Activated naive CD4-positive, alpha-beta T cell treated with anti-CD3 and anti-CD28 coated beads for 36 hours (primary cell): ENCODE data around the gene FOXL2. TPM values are rescaled to one million over a fixed set of nuclear protein-coding genes. Genes with fewer than 3 reads are reported as not detected.

Experiments used
- CTCF ChIA-PET: fragments of 350-600 bp; sonication (Branson Sonifier 250); formaldehyde crosslinking; loops from one replicate; lab custom pipeline; 2021; ENCODE audit warnings: antibody characterized with exemption; lab: Charles Lee
- DNase-seq: peaks from one replicate; pipeline ENCODE4 v3.0.0-alpha.2; 2020
- H3K27ac Mint-ChIP-seq: one replicate; pipeline ENCODE4 v1.8.0; 2021; ENCODE audit warnings: mild to moderate bottlenecking, mixed read lengths
- H3K27me3 Mint-ChIP-seq: one replicate; pipeline ENCODE4 v1.8.0; 2021; ENCODE audit warnings: low read depth, mixed read lengths
- H3K36me3 Mint-ChIP-seq: one replicate; pipeline ENCODE4 v1.8.0; 2021; ENCODE audit warnings: low read depth, mixed read lengths
- H3K4me1 Mint-ChIP-seq: one replicate; pipeline ENCODE4 v1.8.0; 2021; ENCODE audit warnings: low read depth, mixed read lengths
- H3K4me3 Mint-ChIP-seq: one replicate; pipeline ENCODE4 v1.8.0; 2021; ENCODE audit warnings: mild to moderate bottlenecking, moderate library complexity, mixed read lengths
- H3K9me3 Mint-ChIP-seq: one replicate; pipeline ENCODE4 v1.8.0; 2021; ENCODE audit warnings: mixed read lengths
- intact Hi-C: fragments of 100-400 bp; cut with micrococcal nuclease; formaldehyde crosslinking; loops from one replicate; pipeline ENCODE4 v1.15.1; 2023
- total RNA-seq, 2 experiments: library from RNA; stranded (reverse); gene quantifications; one replicate each; pipeline ENCODE4 v1.2.3, GENCODE V29; 2021

The FOXL2 gene
- total RNA-seq, 2 experiments from 2014 or later: not detected

DNA sequence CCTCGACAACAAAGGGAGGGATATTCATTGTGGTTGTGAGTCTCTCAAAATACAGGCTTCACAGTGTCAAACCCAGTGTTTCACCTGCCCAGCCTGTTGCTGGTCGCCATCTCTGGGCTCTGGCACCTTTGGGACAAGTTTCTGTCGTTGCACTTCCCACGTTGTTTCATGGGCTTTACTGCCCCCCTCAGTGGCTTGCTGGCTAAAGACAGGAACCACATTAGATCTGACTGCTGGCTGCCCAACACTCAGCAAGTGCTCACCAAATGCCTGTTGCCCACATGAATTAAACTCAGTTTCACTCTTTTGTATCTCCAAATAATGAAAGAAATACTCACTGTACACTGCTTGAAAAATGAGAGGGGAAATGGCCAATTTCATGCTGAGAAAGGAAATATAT is 27.6 kb downstream of the FOXL2 start:
- Mint-ChIP-seq H3K36me3 (no peaks in the 10 kb centered on the region), H3K4me1 (peaks cover 4% of the 10 kb centered on the region), H3K9me3 (no peaks in the 10 kb centered on the region), H3K4me3 (no peak overlapping the region), H3K27ac (no peak overlapping the region), H3K27me3 (peaks cover 2% of the 10 kb centered on the region)
- no peak for DNase-seq
- intact Hi-C loops: loop anchor here (5.0 kb wide), 1 partner anchor 587 kb away; no protein-coding TSS in a partner anchor
- CTCF ChIA-PET: interaction anchor here (0.6 to 8.6 kb wide), 13 partner anchors 9 to 735 kb away, joined by 3 to 192 read pairs (median 3); partner anchors contain the start of gene CEP70

DNA sequence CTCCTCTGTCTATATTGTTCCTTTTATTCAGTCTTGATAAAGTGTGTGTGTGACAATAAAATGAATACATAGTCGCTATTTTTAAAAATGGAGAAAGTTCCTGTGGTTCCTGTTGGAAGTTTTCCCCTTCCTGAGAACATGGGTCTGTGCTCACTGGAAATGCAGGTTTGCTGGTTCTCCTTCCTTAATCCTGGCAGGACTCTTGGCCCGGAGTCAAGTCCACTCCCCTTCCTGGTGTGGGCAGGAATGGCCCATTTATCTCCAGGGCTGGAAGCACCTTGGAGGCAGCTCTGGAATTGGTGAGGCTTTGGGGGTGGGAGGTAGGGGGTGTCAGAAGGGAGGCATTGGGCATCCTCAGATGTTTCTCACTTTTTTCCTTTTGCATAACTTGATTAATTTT is 30.1 kb downstream of the FOXL2 start:
- intact Hi-C loops: loop anchor here (1.0 to 5.0 kb wide), 4 partner anchors 500 to 848 kb away; no protein-coding TSS in a partner anchor
- CTCF ChIA-PET: interaction anchor here (0.7 to 8.6 kb wide), 35 partner anchors 9 to 847 kb away, joined by 3 to 192 read pairs (median 12); partner anchors contain the start of genes CEP70 and ESYT3
- H3K27ac Mint-ChIP-seq: no peak overlapping the region
- no peak overlapping the region for H3K4me3 Mint-ChIP-seq
- no peaks in the 10 kb centered on the region for H3K9me3 Mint-ChIP-seq
- H3K36me3 Mint-ChIP-seq: no peaks in the 10 kb centered on the region
- DNase-seq: no peak
- peaks cover 4% of the 10 kb centered on the region for H3K4me1 Mint-ChIP-seq
- H3K27me3 Mint-ChIP-seq: no peaks in the 10 kb centered on the region

DNA sequence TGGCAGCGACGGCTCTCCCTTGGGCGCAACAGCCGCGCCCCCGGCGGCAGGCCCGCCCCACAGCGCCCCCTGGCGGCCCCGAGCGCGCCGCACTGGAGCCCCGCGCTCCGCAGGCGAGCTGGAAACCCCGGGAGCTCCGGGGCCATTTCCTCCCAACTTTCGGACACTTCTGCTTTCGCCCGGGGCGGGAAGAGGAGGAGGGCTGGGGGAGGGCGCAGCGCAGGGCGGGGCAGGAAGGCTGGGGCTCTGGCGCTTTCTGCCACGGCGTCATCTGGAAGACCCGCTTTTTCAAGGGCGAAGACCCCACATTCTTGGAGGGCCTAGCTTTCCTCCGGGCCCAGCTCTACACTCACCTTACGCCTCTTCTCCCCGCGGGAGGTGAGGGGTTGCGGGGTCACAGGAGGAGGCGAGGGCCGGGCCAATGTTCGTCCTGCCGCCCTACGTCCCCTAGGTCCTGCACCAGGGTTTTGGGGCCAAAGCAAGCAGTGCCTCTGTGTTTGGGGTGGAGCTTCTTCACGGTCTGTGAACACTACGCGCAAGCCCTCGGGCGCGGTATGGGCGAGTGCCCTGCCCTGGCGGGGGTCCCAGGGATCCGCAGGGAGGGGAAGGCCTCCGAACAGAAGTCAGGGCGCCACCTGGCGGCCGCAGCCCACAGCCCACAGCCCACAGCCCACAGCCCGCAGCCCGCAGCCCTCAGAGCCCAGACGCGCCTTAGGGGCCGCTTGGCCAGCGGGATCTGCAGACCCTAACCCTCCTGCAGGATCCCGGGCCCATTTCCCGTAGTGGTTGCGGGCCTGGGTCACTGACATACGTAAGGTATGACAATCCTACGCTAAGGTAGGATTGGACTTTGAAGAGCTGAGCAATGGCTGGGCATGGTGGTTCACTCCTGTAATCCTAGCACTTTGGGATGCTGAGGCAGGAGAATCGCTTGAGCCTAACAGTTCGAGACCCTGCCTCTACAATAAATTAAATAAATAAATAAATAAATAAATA is 31.1 kb downstream of the FOXL2 start:
- Mint-ChIP-seq H3K27me3 (no peaks in the 10 kb centered on the region), H3K9me3 (no peaks in the 10 kb centered on the region), H3K27ac (peak overlapping the region; percentile 24), H3K4me3 (peak overlapping the region; percentile 81), H3K36me3 (no peaks in the 10 kb centered on the region), H3K4me1 (peaks cover 4% of the 10 kb centered on the region)
- intact Hi-C loops: loop anchor here (1.0 to 5.0 kb wide), 9 partner anchors 82 to 847 kb away; partner anchors contain the start of gene CEP70
- CTCF ChIA-PET: interaction anchor here (0.5 to 8.6 kb wide), 101 partner anchors 8 to 846 kb away, joined by 3 to 192 read pairs (median 4); partner anchors contain the start of genes CEP70, ESYT3 and PIK3CB
- DNase-seq: peak; percentile 89

DNA sequence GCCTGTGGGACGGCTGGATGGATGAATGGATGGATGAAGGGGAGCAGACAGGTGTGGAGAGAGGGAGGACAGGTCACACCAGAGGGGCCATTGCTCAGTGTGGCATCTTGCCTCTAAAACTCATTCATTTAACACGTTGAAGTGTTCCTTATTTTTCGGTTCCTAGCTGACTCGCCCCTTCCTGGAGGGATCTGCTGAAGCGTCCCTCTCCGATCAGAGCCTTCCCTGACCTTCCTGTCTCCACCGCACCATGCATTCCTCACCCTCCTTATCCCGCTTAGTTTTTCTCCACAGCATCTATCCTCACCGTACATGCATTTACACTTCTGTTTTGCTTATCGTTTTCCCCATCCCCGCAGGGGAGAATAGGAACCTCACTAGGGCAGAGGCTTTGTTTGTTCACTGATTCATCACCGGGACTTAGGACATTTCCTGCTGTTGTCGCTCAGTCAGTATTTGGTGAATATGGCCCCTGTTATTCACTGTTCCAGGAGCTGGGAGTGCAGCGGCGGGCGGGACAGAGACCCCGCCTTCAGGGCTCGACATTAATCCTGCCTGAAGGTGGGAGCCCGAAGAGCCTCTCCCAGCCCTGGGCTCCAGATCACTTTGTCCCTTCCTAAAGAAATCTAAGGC is 32.0 kb downstream of the FOXL2 start:
- Mint-ChIP-seq H3K4me1 (peaks cover 4% of the 10 kb centered on the region), H3K27me3 (no peaks in the 10 kb centered on the region), H3K27ac (no peak overlapping the region), H3K9me3 (no peaks in the 10 kb centered on the region), H3K4me3 (peak overlapping the region; percentile 81), H3K36me3 (no peaks in the 10 kb centered on the region)
- no peak for DNase-seq
- intact Hi-C loops: loop anchor here (1.0 to 5.0 kb wide), 6 partner anchors 82 to 583 kb away; partner anchors contain the start of gene CEP70
- CTCF ChIA-PET: interaction anchor here (0.5 to 8.6 kb wide), 79 partner anchors 11 to 733 kb away, joined by 3 to 192 read pairs (median 5); partner anchors contain the start of genes CEP70 and ESYT3

DNA sequence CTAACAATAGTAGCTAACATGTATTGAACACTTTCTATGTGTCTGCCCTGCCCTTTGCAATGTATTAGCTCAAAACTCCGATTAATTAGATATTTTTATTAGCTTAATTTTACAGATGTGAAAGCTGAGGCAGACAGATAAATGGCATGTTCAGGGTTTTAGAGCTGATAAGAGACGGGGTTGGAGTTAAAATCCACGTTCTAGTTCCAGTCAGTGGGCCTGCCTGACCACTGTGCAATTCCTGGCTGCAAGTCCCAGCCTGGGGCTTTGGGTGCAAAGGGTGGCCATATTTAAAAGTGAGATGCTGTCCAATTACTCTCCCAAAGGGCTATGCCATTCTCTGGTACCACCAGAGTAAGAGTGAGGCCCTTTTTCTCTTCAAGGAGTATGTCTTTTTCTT is 33.2 kb downstream of the FOXL2 start:
- Mint-ChIP-seq H3K4me1 (peaks cover 4% of the 10 kb centered on the region), H3K9me3 (no peaks in the 10 kb centered on the region), H3K27me3 (no peaks in the 10 kb centered on the region), H3K36me3 (no peaks in the 10 kb centered on the region), H3K27ac (no peak overlapping the region), H3K4me3 (no peak overlapping the region)
- CTCF ChIA-PET: interaction anchor here (0.6 to 8.6 kb wide), 10 partner anchors 12 to 491 kb away, joined by 3 to 192 read pairs (median 6); partner anchors contain the start of gene CEP70
- no peak for DNase-seq
- intact Hi-C loops: no loop called here

DNA sequence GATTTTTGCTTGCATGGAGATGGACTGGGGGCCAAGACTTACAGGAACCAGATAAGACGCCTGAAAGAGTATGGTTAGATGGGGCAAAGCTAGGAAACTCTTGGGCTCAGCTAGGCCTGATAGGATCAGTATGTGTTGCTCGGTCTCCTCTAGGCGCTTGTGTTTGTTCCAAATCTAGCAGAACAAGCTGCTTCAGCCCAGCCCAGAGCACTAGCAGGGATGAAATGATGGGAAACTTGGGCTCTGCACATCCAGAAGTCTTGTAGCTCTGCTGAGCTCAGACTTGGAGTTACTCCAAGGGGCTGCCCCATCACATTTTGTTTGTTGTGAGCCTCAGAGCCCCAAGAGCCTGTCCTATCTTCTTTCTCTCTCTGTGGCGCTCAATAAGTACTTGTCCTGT is 34.7 kb downstream of the FOXL2 start:
- Mint-ChIP-seq H3K4me3 (no peak overlapping the region), H3K9me3 (no peaks in the 10 kb centered on the region), H3K4me1 (peaks cover 4% of the 10 kb centered on the region), H3K27ac (no peak overlapping the region), H3K27me3 (no peaks in the 10 kb centered on the region), H3K36me3 (no peaks in the 10 kb centered on the region)
- no peak for DNase-seq
- CTCF ChIA-PET: interaction anchor here (0.6 to 8.6 kb wide), 10 partner anchors 14 to 318 kb away, joined by 3 to 192 read pairs (median 5); partner anchors contain the start of gene CEP70
- intact Hi-C loops: no loop called here

DNA sequence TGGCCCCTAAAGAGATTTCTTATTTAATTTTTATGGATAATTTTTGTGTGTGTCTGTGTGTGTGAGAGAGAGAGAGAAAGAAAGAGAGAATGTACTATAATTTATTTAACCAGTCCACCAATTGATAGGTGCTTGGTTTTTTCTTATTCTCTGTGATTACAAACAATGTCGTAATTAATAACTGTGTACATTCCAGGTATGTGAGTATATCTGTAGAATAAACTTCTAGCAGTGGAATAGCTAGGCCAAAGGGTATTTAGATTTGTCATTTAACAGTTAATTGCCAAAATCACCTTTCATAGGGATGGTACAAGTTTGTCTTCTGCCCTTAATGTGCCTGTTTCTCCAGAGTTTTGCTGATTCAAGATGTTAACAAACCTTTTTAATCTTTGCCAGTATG is 35.3 kb downstream of the FOXL2 start:
- Mint-ChIP-seq H3K4me3 (no peak overlapping the region), H3K27me3 (no peaks in the 10 kb centered on the region), H3K9me3 (no peaks in the 10 kb centered on the region), H3K36me3 (no peaks in the 10 kb centered on the region), H3K4me1 (peaks cover 4% of the 10 kb centered on the region), H3K27ac (no peak overlapping the region)
- intact Hi-C loops: no loop called here
- CTCF ChIA-PET: interaction anchor here (0.6 to 8.6 kb wide), 9 partner anchors 12 to 318 kb away, joined by 3 to 192 read pairs (median 6); partner anchors contain the start of gene CEP70
- no peak for DNase-seq

DNA sequence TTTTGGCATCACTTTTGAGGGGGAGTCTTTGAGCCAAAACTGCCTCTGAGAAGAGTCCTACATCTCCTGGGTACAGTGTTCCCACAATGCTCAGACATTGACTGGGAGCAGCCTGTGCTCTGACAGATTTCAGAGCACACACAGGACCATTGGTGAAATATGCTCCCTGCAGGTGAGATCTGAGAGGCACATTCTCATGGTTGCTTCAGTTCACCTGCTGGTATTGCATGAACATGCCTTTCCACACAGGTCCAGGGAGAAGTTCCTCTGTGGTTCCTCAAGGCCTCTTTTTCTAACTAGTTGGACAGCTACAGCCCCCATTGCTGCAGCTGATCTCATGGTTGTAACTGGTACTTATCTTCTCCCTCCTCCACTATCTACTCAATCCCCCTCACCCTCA is 37.0 kb downstream of the FOXL2 start:
- Mint-ChIP-seq H3K9me3 (no peaks in the 10 kb centered on the region), H3K4me1 (peaks cover 1% of the 10 kb centered on the region), H3K27ac (no peak overlapping the region), H3K36me3 (no peaks in the 10 kb centered on the region), H3K4me3 (no peak overlapping the region), H3K27me3 (no peaks in the 10 kb centered on the region)
- CTCF ChIA-PET: interaction anchor here (1.2 to 2.4 kb wide), 3 partner anchors 9 to 14 kb away, joined by 3 to 14 read pairs (median 5); no protein-coding TSS in a partner anchor
- intact Hi-C loops: no loop called here
- DNase-seq: no peak

DNA sequence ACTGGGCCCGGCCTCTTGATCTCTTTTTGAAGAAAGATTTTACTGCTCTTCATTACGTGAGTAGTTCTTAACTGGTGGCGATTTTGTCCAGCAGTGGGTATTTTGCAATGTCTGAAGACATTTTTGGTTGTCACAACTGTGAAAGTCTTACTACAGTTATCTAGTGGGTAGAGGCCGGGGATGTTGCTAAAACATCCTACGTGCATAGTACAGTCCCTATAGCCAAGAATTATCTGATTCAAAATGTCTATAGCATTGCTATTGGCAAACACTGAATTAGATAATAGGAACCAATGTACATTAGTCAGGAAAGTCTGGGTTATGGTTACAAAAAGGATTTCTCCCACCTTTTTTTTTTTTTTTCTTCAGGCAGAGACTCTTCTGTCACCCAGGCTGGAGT is 38.1 kb downstream of the FOXL2 start:
- no peak for DNase-seq
- Mint-ChIP-seq H3K4me3 (no peak overlapping the region), H3K36me3 (no peaks in the 10 kb centered on the region), H3K4me1 (no peaks in the 10 kb centered on the region), H3K27ac (no peak overlapping the region), H3K27me3 (no peaks in the 10 kb centered on the region), H3K9me3 (no peaks in the 10 kb centered on the region)
- intact Hi-C loops: no loop called here
- CTCF ChIA-PET: interaction anchor here (0.7 to 2.4 kb wide), 2 partner anchors 15 to 182 kb away, joined by 3 to 14 read pairs; no protein-coding TSS in a partner anchor

DNA sequence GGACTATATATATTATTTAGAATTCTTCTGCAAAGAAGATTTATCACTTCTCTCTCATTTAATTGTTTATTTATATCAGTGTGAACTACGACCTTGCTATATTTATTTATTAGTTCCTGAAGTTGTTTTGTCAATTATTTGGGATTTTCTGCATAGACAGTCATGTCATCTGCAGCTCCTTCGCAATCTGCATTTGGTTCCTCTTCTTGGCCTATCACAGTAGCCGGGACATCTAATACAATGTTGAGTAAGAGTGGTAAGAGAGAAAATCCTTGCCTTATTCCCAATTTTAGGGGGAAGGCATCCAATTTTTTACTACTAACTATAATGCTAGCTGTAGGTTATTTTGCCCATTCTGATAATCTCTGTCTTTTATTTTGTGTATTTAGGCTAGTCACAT is 39.4 kb downstream of the FOXL2 start:
- intact Hi-C loops: no loop called here
- CTCF ChIA-PET: interaction anchor here (0.6 to 0.9 kb wide), 3 partner anchors 8 to 523 kb away, joined by 3 to 4 read pairs (median 3); no protein-coding TSS in a partner anchor
- no peak for DNase-seq
- Mint-ChIP-seq H3K9me3 (no peaks in the 10 kb centered on the region), H3K4me3 (no peak overlapping the region), H3K27me3 (no peaks in the 10 kb centered on the region), H3K4me1 (no peaks in the 10 kb centered on the region), H3K27ac (no peak overlapping the region), H3K36me3 (no peaks in the 10 kb centered on the region)

DNA sequence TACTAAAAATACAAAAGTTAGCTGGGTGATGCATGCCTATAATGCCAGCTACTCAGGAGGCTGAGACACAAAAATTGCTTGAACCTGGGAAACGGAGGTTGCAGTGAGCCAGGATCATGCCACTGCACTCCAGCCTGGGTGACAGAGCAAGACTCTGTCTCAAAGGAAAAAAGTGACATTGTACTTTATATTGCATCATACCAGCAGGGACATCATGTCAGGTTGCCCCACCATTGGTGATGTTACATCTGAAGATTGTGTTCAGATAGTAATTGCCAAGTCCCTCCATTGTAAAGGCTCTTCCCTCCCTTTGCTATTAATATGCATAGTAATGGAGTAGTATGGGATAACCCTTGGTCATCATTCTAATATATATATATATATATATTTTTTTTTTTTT is 44.8 kb downstream of the FOXL2 start:
- Mint-ChIP-seq H3K4me3 (no peak overlapping the region), H3K9me3 (no peaks in the 10 kb centered on the region), H3K36me3 (no peaks in the 10 kb centered on the region), H3K27me3 (no peaks in the 10 kb centered on the region), H3K4me1 (no peaks in the 10 kb centered on the region), H3K27ac (no peak overlapping the region)
- no peak for DNase-seq
- intact Hi-C loops: no loop called here
- CTCF ChIA-PET: interaction anchor here (0.7 to 1.7 kb wide), 4 partner anchors 13 to 493 kb away, joined by 3 read pairs; no protein-coding TSS in a partner anchor
